HepG2 (cell line): Measurements from ENCODE around the gene MSH3. TPM values are rescaled to one million over a fixed set of nuclear protein-coding genes. Genes with fewer than 3 reads are reported as not detected.
"Not testable (repeated sequence)": the region's sequence is repeated elsewhere in the genome, so short reads cannot be mapped to it uniquely, and the experiment has no call there.

Source experiments
- ATAC-seq: fragments of 200-7000 bp; cut with Tn5 transposase; 3 replicates; pipeline ENCODE4 v1.9.1; 2020; ENCODE audit warnings: mild to moderate bottlenecking, moderate library complexity
- BruUV-seq: library from RNA; stranded (reverse); fragments of 400-500 nt; replicated peaks from 2 replicates; lab custom pipeline; 2021; lab: Mats Ljungman, UMichigan
- CTCF ChIA-PET: fragments of 300-600 bp; formaldehyde crosslinking; extraction: SDS; loops from one replicate; lab custom pipeline; 2021; ENCODE audit warnings: low total read pairs, inconsistent platforms, low intra/inter-chr PET ratio; lab: Yijun Ruan, JAX
- POLR2A ChIA-PET: fragments of 350-600 bp; sonication (Branson Sonifier 250); formaldehyde crosslinking; loops from one replicate; lab custom pipeline; 2020; ENCODE audit warnings: antibody characterized with exemption, inconsistent platforms; lab: Yijun Ruan, JAX
- DNase-seq: peaks from one replicate; pipeline ENCODE4 v3.0.0-alpha.2; 2015; ENCODE audit warnings: low spot score
- FAIRE-seq: peaks from 3 replicates; lab custom pipeline; 2011; peaks lifted over from hg19 to GRCh38; lab: Jason Lieb, UNC
- H2AFZ ChIP-seq: one replicate; pipeline ENCODE4 v1.6.1; 2011; ENCODE audit warnings: low read length, inconsistent platforms
- H3K27ac ChIP-seq: fragments of 300-600 bp; 3 replicates; pipeline ENCODE4 v1.8.0; 2011; ENCODE audit warnings: mixed run types, mild to moderate bottlenecking, mixed read lengths, low read length, inconsistent platforms; ENCODE audit not compliant: insufficient read depth; ENCODE audit errors: extremely low read length
- H3K27me3 ChIP-seq, 2 experiments: fragments of 200-600 bp in 1 of 2; 2 replicates in 1 of 2; 3 replicates in 1 of 2; pipeline versions ENCODE4 v1.6.0 to v1.8.0; 2011; ENCODE audit warnings: low read length in 2 of 2, mild to moderate bottlenecking in 2 of 2, moderate library complexity in 2 of 2, inconsistent platforms in 1 of 2; ENCODE audit not compliant: insufficient read depth in 2 of 2, control insufficient read depth in 1 of 2
- H3K36me3 ChIP-seq, 2 experiments: fragments of 200-600 bp in 1 of 2; replicated peaks in 1 of 2; 2 replicates in 1 of 2; 3 replicates in 1 of 2; pipeline versions ENCODE4 v1.5.1 to v1.8.0; 2011; ENCODE audit warnings: low read length in 2 of 2, inconsistent platforms in 1 of 2; ENCODE audit not compliant: insufficient read depth in 2 of 2, control insufficient read depth in 1 of 2
- H3K4me1 ChIP-seq: 2 replicates; pipeline ENCODE4 v1.5.1; 2012; ENCODE audit warnings: low read length, inconsistent platforms; ENCODE audit not compliant: insufficient read depth
- H3K4me2 ChIP-seq: 2 replicates; pipeline ENCODE4 v1.6.0; 2011; ENCODE audit warnings: low read depth, low read length, inconsistent platforms
- H3K4me3 ChIP-seq, 3 experiments: fragments of 200-600 bp in 1 of 3; sonication (generic), shearing (Covaris generic) in 1 of 3; replicated peaks in 1 of 3; 2 replicates each; pipeline ENCODE4 v1.5.1; 2011 to 2016; ENCODE audit warnings: low read length in 3 of 3, inconsistent platforms in 2 of 3, low read depth in 2 of 3, mild to moderate bottlenecking in 2 of 3, control low read depth in 1 of 3, mixed read lengths in 1 of 3; ENCODE audit not compliant: insufficient read depth in 1 of 3
- H3K79me2 ChIP-seq: one replicate; pipeline ENCODE4 v1.6.1; 2011; ENCODE audit warnings: low read length, inconsistent platforms; ENCODE audit not compliant: insufficient read depth
- H3K9ac ChIP-seq: 2 replicates; pipeline ENCODE4 v1.6.0; 2011; ENCODE audit warnings: mild to moderate bottlenecking, low read depth, low read length, inconsistent platforms; ENCODE audit not compliant: insufficient read depth
- H3K9me3 ChIP-seq: 2 replicates; pipeline ENCODE4 v1.5.1; 2012; ENCODE audit warnings: mild to moderate bottlenecking, low read length
- H4K20me1 ChIP-seq: 2 replicates; pipeline ENCODE4 v1.6.0; 2011; ENCODE audit warnings: inconsistent platforms, mild to moderate bottlenecking, low read length, moderate library complexity; ENCODE audit not compliant: insufficient read depth
- ARNT2 ChIP-seq: sonication (generic); formaldehyde crosslinking; IDR thresholded peaks from 2 replicates; pipeline ENCODE4 v1.8.0; 2022; ENCODE audit warnings: mild to moderate bottlenecking, low read depth, missing genetic modification reagents, moderate library complexity
- FOXC1 ChIP-seq: sonication (generic); formaldehyde crosslinking; IDR thresholded peaks from 2 replicates; pipeline ENCODE4 v1.8.0; 2022; ENCODE audit warnings: mild to moderate bottlenecking, missing genetic modification reagents, borderline replicate concordance
- MAFG ChIP-seq: sonication (generic); formaldehyde crosslinking; IDR thresholded peaks from 2 replicates; pipeline ENCODE4 v1.5.1; 2020; ENCODE audit warnings: mild to moderate bottlenecking, missing genetic modification reagents
- NR2F1 ChIP-seq, 2 experiments: fragments of 450-650 bp in 1 of 2; formaldehyde crosslinking in 1 of 2; IDR thresholded peaks; 2 replicates each; pipeline versions ENCODE4 v1.5.0 to v1.6.1; 2016 to 2020; ENCODE audit warnings: mild to moderate bottlenecking in 1 of 2, missing compliant biosample characterization in 1 of 2, missing genetic modification reagents in 1 of 2, moderate library complexity in 1 of 2
- TBP ChIP-seq: sonication (generic); formaldehyde crosslinking; IDR thresholded peaks from 2 replicates; pipeline ENCODE4 v1.5.0; 2020; ENCODE audit warnings: missing genetic modification reagents
- ZKSCAN1 ChIP-seq: fragments of 150-350 bp; IDR thresholded peaks from 2 replicates; pipeline ENCODE4 v1.6.1; 2014; ENCODE audit warnings: low read length
- ZNF20 ChIP-seq: sonication (generic); formaldehyde crosslinking; IDR thresholded peaks from 2 replicates; pipeline ENCODE4 v1.4.0; 2020; ENCODE audit warnings: mild to moderate bottlenecking, moderate library complexity, missing genetic modification reagents
- ZNF331 ChIP-seq: sonication (generic); formaldehyde crosslinking; IDR thresholded peaks from 2 replicates; pipeline ENCODE4 v1.4.0; 2020; ENCODE audit warnings: missing genetic modification reagents
- ZNF841 ChIP-seq: sonication (generic); formaldehyde crosslinking; IDR thresholded peaks from 2 replicates; pipeline ENCODE4 v1.8.1; 2023; ENCODE audit warnings: missing genetic modification reagents, borderline replicate concordance
- ZSCAN30 ChIP-seq: sonication (generic); formaldehyde crosslinking; IDR thresholded peaks from 2 replicates; pipeline ENCODE4 v1.5.0; 2020; ENCODE audit warnings: mild to moderate bottlenecking, missing genetic modification reagents
- WGBS: methylation state at CpG from one replicate; pipeline ENCODE4 v1.1.6; 2017; ENCODE audit warnings: low lambda C conversion rate; 5-methylcytosine and 5-hydroxymethylcytosine counted together
- in situ Hi-C: cut with HindIII; loops from 2 replicates; pipeline ENCODE4 v1.10.0; 2017; ENCODE audit warnings: low pct_unique_long_range_greater_than_20kb; ENCODE audit not compliant: extremely low pct_ligation_motif_present
- intact Hi-C: fragments of 100-400 bp; cut with micrococcal nuclease; formaldehyde crosslinking; loops from one replicate; pipeline ENCODE4 v1.10.0; 2022; ENCODE audit not compliant: unreplicated experiment
- polyA plus RNA-seq, 8 experiments: library from polyadenylated mRNA; depleted of rRNA in 3 of 8; stranded (reverse) in 7 of 8; unstranded in 1 of 8; fragments of >200 nt; fragmentation: Illumina TruSeq in 4 of 8; extraction: Trizol in 4 of 8; gene quantifications; 2 replicates each; pipeline versions ENCODE4 v1.2.1 to v1.2.3, GENCODE V29; 2011 to 2016; ENCODE audit warnings: low read depth in 4 of 8, missing spikeins in 1 of 8, mixed read lengths in 1 of 8; ENCODE audit not compliant: insufficient read depth in 1 of 8
- total RNA-seq, 5 experiments: library from RNA; depleted of rRNA; stranded (reverse); fragments of >200 nt; fragmentation: Illumina TruSeq; extraction: Trizol; gene quantifications; 2 replicates each; pipeline ENCODE4 v1.2.3, GENCODE V29; 2016; ENCODE audit warnings: low read depth in 1 of 5

Gene MSH3
- total and polyA plus RNA-seq, 2 of the 13 experiments (the other 11 are each of a cell fraction or from before 2014, with no cell fraction given), result 4.0 to 16.4 TPM

DNA sequence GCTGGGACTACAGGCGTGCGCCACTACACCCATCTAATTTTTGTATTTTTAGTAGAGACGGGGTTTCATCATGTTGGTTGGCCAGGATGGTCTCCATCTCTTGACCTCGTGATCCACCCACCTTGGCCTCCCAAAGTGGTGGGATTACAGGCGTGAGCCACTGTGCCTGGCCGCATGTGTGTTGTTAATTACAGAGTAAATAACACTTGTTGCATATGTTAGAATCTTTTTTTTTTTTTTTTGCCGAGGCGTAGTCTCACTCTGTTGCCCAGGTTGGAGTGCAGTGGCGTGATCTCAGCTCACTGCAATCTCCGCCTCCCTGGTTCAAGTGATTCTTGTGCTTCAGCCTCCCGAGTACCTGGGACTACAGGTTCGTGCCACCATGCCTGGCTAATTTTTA, 86.0 kb downstream of the MSH3 start:
- H3K4me3 ChIP-seq, FAIRE-seq, H3K27ac ChIP-seq, CTCF ChIA-PET, ATAC-seq, H3K79me2 ChIP-seq, in situ Hi-C loops, H3K9me3 ChIP-seq, DNase-seq, H4K20me1 ChIP-seq, H3K27me3 ChIP-seq, H3K9ac ChIP-seq, H3K4me2 ChIP-seq, POLR2A ChIA-PET, BruUV-seq, H2AFZ ChIP-seq, intact Hi-C loops, H3K4me1 ChIP-seq: not testable (repeated sequence)
- WGBS, result 97% methylated on average over 12 of the region's 12 CpGs
- peaks cover 5 to 12% of the 10 kb centered on the region in 2 experiments; a peak in 4 of 5 replicates for H3K36me3 ChIP-seq

DNA sequence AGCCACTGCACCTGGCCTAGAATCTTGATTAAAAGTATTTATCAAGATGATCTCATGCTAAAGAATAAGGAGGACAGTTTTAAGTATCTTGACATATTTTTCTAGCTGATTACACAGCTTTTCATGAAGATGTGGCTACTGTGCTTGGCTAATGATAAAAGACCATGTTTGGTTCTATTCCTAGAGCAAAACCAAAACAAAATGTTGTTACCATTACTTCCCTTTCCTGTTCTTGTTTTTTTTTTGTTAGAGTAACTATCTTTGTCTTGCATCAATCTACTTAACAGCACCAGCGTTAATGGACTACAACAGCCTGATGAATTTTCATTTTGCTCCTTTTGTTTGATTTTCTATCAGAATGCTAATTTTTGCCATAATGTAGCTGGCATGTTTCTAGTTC, 86.5 kb downstream of the MSH3 start:
- Histone ChIP-seq H3K4me2 (no peak overlapping the region), H3K36me3 (peaks cover 5 to 18% of the 10 kb centered on the region in 2 experiments; a peak in 4 of 5 replicates), H4K20me1 (no peaks in the 10 kb centered on the region), H3K4me1 (no peaks in the 10 kb centered on the region), H3K9me3 (no peaks in the 10 kb centered on the region), H3K4me3 (no peak overlapping the region), H3K79me2 (no peaks in the 10 kb centered on the region), H3K9ac (no peak overlapping the region), H3K27ac (no peak overlapping the region), H2AFZ (no peak overlapping the region), H3K27me3 (no peaks in the 10 kb centered on the region)
- DNase-seq, result no peak
- no TSS peak for BruUV-seq
- intact Hi-C loops, result no loop called here
- no peak for TF ChIP-seq ZKSCAN1
- no peak for TF ChIP-seq ARNT2 (CRISPR knock-in tag)
- TF ChIP-seq ZNF841, result no peak
- no peak for TF ChIP-seq TBP
- TF ChIP-seq ZSCAN30 (CRISPR knock-in tag), result no peak
- no peak for TF ChIP-seq MAFG (CRISPR knock-in tag)
- no peak for TF ChIP-seq FOXC1 (CRISPR knock-in tag)
- no peak for TF ChIP-seq ZNF331 (CRISPR knock-in tag)
- TF ChIP-seq NR2F1 (CRISPR knock-in tag; IDR thresholded peaks at IDR 0.05), result no peak
- no peak for TF ChIP-seq ZNF20 (CRISPR knock-in tag)
- FAIRE-seq, result no peak
- in situ Hi-C loops, result no loop called here
- POLR2A ChIA-PET, result no interaction called here
- CTCF ChIA-PET, result no interaction called here
- no peak for ATAC-seq
- 98% methylated on average over 1 of the region's 1 CpG for WGBS
